Activated CD8-positive, alpha-beta memory T cell treated with anti-CD3 and anti-CD28 coated beads, Interleukin-2, amount 50 U/mL, for 4 hours (primary cell): Measurements from ENCODE around the gene UNKL.
A peak's percentile ranks its signal among the peaks of the same experiment; 100 is the strongest.

Experiments
- DNase-seq: peaks from one replicate; pipeline ENCODE4 v3.0.0-alpha.2; 2020

UNKL gene

GRCh38 chr16:1372292-1372950 lies 42.1 kb downstream of the UNKL start:
- no peak for DNase-seq

DNA sequence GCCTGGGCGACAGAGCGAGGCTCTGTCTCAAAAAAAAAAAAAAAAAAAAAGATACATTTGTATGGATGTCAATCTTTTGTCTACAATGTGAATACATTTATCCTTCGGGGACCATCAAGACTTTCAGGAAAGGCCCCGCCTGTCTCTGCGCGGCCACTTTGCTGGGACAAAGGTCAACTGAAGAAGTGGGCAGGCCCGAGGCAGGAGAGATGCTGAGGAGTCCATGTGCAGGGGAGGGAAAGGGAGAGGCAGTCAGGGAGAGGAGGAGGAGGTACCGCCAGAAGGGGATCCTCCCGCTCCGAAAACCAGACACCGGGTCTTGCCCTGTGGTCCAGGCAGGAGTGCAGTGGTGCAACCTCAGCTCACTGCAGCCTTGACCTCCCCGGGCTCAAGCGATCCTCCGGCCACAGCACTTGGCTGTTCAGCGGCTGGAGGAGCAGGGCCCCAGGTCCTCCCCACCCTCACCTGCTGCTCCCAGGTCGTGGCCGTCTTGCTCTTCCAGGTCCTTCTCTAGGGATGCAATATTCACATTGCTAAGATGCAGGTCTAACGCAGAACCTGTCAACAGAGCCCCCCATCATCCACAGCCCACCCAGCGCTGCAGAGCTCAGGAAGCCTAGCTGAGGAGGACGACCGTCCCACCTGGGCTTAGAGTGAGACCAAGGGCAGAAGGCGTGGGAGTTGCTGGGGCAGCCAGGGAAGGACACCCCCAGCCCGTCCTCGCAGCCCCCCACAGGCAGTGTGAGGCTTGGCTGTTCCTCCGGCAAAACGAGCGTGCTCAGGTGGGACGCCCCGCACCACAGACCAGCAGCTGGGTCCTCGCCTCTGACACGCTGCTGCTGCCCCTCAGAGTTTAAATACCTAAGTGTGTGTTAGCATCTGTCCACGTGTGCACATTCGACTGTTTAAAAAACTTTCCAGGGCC lies 43.2 kb downstream of the UNKL start:
- DNase-seq = no peak

GRCh38 chr16:1367486-1368174 lies 46.9 kb downstream of the UNKL start:
- DNase-seq = no peak

GRCh38 chr16:1366712-1367299 lies 47.7 kb downstream of the UNKL start:
- DNase-seq = no peak

DNA sequence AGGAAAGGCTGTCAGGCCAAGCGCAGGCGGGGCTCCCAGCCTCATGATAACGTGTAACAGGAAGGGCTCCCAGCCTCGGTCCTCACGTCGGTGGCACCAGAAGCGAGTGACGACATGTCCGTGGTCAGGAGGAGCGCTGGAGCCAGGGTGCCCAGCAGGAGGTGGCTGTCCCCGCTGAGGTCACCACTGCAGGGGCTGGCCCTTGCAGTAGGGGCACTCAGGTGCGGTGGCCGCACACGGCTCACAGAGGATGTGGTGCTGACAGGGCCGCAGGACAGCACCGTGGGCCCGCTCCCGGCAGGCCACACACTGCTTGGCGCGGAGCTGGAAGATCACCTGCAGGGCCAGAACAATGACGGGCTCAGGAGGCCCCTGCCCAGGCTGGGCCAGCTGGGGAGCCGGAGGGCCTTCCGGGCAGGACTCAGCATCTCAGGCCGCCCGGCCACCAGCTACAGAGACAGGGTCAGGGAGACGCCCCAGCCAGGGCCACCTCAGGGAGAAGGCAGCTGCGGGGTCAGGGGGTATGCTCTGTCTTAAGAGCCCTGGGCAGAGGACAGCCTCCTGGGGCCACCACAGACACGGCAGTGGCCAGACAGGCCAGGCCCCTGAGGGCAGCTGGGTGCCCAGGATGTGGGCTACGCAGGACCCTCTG lies 48.3 kb downstream of the UNKL start:
- DNase-seq = no peak

DNA sequence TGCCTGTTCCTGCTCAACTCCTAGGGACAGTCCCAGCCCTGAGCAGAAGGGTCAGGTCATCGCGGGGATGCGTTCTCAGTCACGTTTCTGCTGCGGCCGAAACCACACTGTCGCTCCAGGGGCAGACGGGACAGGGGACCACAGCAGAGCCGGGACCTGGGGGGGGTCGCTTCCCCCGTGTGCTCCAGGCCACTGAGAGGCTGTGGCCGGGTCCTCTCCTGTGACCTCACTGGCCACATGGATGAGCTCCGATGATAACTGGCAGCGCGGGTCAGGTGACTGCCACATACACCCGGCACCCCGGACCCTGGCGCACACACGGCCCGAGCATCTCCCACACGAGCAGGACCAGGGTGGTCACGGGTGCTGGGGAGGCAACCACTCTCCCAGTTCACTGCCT lies 50.0 kb downstream of the UNKL start:
- DNase-seq = no peak

DNA sequence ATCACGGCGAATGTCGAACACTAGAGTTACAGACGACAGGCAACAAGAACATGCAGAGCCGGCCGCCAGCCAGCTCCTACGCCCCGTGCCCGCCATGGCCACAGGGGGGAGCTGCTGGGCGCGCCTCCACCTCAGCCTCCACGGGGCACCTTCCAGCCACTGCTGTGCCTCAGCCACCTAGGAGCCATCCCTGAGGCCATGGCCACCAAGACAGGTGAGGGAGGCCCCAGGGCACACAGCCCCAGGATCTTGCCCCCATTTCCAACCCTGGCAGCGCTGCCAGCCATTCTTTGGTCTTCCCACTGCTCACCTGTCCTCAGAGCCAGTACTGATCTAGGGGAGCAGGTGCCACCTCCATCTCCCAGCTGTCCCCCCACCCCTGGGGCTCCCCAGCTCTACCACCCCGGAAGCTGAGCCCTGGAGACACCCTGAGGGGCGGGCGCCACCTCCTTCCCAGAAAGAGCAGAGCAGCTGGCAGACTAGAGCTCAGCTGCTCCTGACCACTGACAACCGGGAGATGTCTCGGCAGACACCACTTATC lies 50.9 kb downstream of the UNKL start:
- DNase-seq = peak; percentile 71

DNA sequence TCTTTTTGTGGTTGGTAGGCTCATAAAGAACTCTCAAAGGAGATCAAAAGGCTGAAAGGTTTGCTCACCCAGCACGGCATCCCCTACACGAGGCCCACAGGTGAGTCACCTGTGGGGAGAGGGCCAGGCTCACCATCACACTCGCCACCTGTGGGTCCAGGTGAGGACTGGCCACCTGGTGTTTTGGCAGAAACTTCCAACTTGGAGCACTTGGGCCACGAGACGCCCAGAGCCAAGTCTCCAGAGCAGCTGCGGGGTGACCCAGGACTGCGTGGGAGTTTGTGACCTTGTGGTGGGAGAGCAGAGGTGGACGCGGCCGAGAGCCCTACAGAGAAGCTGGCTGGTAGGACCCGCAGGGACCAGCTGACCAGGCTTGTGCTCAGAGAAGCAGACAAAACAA lies 51.7 kb downstream of the UNKL start:
- DNase-seq = no peak

GRCh38 chr16:1361685-1362360 lies 52.7 kb downstream of the UNKL start:
- DNase-seq = no peak

DNA sequence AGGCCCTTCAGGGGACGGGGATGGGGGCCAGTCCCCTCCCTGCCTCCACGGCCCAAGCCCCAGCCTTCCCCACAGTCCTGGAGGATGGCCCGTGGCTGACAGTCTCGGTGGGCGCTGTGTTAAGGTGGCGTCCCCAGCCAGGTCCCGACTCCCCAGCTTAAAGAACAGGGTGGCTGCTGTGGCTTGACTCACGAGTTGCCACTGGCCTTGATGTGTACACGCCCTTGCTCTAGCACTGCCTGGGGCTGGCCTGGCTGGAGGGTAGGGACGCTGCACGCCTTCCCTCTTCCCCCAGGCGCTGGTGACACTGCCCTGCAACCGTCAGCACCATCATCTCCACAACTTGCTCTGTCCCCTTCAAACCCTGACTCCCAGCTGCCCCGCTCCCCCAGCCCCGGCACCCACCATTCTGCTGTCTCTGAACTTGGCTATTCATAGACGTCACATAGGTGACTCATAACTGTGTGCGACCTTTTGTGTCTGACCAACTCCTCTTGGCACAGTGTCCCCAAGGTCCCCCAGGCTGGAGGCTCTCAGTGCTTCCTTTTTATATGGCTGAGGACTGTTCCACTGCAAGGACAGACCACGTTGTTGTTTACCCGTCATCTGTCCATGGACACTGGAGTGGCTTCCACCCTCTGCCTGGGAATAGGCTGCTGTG lies 56.5 kb downstream of the UNKL start:
- DNase-seq = no peak

DNA sequence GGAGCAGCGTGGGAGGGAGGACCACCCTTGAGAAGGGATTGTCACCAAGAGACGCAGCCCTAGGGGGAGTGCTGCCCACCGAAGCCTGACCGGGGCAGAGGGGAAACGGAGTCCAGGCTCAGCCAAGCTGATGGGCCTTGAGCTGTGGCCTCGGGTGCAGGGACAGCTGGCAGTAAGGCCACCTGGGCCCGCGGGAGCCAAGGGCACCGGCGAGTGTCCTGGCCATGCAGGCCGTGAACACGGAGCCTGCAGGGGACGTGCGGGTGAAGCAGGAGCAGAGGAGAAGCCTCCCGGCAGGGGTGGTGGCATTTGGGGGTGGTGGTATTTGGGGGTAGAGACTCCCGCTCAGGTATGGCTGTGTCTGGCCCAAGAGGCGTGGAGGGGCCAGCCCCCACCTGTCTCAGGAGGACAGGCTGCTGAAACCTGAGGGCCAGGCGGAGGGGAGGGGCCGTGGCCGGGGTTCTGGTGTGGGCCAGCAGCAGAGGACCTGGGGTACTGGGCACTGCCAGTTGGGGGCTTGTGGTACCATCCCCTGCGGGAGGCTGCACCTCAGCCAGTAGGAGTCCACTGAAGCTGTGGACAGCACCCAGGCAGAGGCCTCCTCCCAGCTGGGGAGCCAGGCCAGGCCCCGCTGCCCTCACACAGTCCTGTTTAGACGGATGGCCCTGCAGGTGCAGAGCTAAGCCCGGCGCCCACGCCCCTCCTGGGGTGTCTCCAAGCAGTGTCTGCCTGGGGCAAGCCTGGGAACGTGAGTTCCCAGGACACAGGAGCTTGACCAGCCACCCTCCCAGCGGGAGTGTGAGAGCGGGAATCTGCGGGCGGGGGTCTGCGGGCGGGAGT lies 58.2 kb downstream of the UNKL start:
- no peak for DNase-seq

DNA sequence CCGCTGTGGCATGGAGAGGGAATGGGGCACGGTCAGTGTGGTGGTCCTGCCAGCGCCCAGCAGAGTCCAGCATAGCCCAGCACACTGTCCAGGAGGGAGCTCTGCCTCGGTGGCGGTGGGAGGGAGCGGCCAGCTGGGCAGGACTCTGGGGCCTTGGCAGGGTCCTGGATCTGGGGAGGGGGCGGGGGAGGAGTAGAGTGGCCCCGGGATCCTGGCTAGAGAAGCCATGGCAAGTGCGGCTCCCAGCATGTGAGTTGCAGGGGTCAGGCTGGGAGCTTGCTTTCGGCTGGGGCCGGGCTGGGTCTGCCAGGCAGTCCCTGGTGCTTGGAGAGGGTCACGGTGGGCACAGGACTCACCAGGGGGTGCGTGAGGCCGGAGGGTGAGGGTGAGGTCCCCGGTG lies 58.9 kb downstream of the UNKL start:
- DNase-seq = no peak

DNA sequence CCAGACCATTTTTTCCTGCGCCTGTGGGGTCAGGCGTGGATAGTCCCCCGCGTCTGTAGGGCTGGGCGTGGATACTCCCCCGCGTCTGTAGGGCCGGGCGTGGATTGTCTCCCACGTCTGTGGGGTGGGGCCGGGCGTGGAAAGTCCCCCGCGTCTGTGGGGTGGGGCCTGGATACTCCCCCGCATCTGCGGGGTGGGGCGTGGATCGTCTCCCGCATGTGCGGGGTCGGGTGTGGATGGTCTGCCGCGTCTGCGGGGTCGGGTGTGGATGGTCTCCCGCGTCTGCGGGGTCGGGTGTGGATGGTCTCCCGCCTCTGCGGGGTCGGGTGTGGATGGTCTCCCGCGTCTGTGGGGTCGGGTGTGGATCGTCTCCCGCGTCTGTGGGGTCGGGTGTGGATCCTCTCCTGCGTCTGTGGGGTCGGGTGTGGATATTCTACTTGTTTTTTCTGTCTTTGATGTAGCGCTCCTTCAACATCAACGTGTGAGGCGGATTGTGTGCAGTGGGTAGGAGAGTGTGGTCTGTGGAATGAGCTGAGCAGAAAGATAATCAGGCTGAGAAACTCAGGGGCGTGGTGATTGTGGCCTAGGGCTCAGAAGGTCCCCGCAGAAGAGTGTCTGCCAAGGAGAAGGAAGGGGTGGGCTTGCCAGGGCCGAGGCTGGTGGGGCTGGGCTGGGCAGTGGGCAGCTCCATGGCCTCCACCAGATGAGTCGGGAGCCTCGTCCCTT lies 59.5 kb downstream of the UNKL start:
- no peak for DNase-seq

DNA sequence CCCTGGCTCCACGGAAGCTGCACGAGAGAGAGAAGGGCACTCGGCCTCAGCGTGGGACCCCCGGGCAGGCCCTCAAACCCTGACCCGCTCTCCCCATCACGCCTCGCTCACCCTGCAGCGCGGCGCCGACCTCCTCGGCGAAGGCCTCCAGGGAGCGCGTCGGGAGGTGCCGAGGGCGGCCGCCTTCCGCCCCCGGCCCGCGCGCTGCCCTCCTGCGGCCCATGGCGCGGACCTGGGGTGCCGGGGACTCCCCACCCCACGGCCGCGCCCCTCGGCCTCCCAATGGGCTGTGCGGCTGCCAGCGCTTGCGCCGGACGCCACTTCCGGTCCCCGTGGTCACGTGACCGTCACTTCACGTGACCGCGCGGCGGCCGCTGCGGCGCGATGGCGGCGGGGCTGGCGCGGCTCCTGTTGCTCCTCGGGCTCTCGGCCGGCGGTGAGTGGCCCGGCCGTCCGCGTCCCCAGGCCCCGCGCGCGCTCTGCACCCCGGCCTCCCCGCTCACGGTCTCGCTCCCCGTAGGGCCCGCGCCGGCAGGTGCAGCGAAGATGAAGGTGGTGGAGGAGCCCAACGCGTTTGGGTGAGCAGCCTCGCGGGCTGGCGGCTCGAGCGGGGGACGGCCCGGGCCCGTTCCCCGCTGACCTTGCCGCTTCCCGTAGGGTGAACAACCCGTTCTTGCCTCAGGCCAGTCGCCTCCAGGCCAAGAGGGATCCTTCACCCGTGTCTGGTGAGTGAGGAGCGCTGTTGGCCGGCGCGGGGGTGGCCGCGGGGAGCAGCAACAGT lies 62.7 kb downstream of the UNKL start, which contains the start of the genes GNPTG and TSR3:
GNPTG (plus strand) TSS at position 350 of the 781 bp plus-strand sequence; CDS start at position 385, 35 bp downstream.
TSR3 (minus strand) TSS at position 297 of the 781 bp plus-strand sequence; CDS start at position 223, 74 bp downstream.
- DNase-seq = peak; percentile 81

DNA sequence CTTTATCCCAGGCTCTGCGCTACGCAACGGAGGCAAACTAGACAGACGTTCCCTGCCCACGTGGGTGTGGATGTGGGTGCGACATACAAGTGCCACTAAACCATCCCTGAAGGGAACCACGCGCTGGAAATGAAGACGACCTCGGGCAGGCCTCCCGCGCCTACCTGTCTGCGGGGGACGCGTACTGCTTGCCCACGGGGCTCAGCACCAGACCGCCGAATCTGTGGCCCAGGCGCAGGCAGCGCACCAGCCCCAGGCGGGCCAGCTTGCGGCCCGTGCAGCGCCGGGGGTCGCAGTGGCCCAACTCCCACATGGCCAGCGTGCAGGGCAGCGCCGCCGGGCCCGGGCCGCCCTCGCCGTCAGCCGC lies 63.3 kb downstream of the UNKL start:
- DNase-seq = no peak

- no peak for DNase-seq
Measured at GRCh38 chr16:1350691-1351090, 63.8 kb downstream of the UNKL start.

- no peak for DNase-seq
Measured at GRCh38 chr16:1349951-1350350, 64.6 kb downstream of the UNKL start.

GRCh38 chr16:1349351-1349750 lies 65.2 kb downstream of the UNKL start:
- no peak for DNase-seq

DNA sequence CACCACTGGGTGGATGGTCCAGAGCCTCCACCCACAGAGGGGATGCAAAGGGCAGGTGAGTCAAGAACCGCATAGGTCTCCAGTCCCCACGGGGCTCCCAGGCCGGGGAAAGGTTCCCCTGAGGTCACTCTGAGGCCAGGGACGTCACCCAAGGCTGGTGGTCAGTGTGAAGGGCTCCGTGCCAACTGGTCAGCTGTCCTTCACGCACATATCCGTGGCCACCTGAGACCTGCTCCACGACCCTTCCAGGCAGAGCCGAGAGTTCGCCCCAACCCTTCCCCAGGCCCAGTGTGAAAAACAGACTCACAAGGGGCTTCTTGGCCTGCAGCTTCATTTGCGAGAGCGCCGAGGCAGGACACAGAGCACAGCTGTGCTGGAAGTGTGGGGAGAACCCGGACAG lies 65.6 kb downstream of the UNKL start:
- no peak for DNase-seq
